ENCODE measurements around the gene HDAC5.
"Not testable (repeated sequence)": the region's sequence is repeated elsewhere in the genome, so short reads cannot be mapped to it uniquely, and the experiment has no call there.

Gene HDAC5

GRCh38 chr17:44108440-44109311 lies 14.8 kb downstream of the HDAC5 start:
- no peak overlapping the region for H3K4me3 Mint-ChIP-seq
- no peaks in the 10 kb centered on the region for H3K9me3 Mint-ChIP-seq (ENCODE audit: low read depth)
- H3K36me3 Mint-ChIP-seq: no peaks in the 10 kb centered on the region
- H3K27ac Mint-ChIP-seq: no peak overlapping the region
- H3K4me1 Mint-ChIP-seq (ENCODE audit: low read depth): peaks cover 20% of the 10 kb centered on the region
- no peaks in the 10 kb centered on the region for H3K27me3 Mint-ChIP-seq

GRCh38 chr17:44106801-44107200 lies 16.6 kb downstream of the HDAC5 start:
- Mint-ChIP-seq H3K27ac (no peak overlapping the region), H3K27me3 (no peaks in the 10 kb centered on the region), H3K4me3 (no peak overlapping the region), H3K4me1 (ENCODE audit: low read depth) (peaks cover 7% of the 10 kb centered on the region), H3K9me3 (ENCODE audit: low read depth) (no peaks in the 10 kb centered on the region), H3K36me3 (peaks cover 2% of the 10 kb centered on the region)

GRCh38 chr17:44105941-44106340 lies 17.5 kb downstream of the HDAC5 start:
- Mint-ChIP-seq H3K27me3 (no peaks in the 10 kb centered on the region), H3K9me3 (ENCODE audit: low read depth) (no peaks in the 10 kb centered on the region), H3K36me3 (peaks cover 2% of the 10 kb centered on the region), H3K4me1 (ENCODE audit: low read depth) (peaks cover 3% of the 10 kb centered on the region), H3K4me3 (no peak overlapping the region), H3K27ac (no peak overlapping the region)

- no peaks in the 10 kb centered on the region for H3K9me3 Mint-ChIP-seq (ENCODE audit: low read depth)
- H3K36me3 Mint-ChIP-seq: peaks cover 2% of the 10 kb centered on the region
- no peaks in the 10 kb centered on the region for H3K27me3 Mint-ChIP-seq
- H3K27ac Mint-ChIP-seq: no peak overlapping the region
- no peak overlapping the region for H3K4me3 Mint-ChIP-seq
- peaks cover 3% of the 10 kb centered on the region for H3K4me1 Mint-ChIP-seq (ENCODE audit: low read depth)
These were observed 18.0 kb downstream of the HDAC5 start for GRCh38 chr17:44105483-44105882.

GRCh38 chr17:44102849-44103622 lies 20.4 kb downstream of the HDAC5 start:
- H3K27ac Mint-ChIP-seq: no peak overlapping the region
- H3K9me3 Mint-ChIP-seq (ENCODE audit: low read depth): no peaks in the 10 kb centered on the region

GRCh38 chr17:44101858-44102257 lies 21.6 kb downstream of the HDAC5 start:
- not testable (repeated sequence) for H3K27ac Mint-ChIP-seq; H3K27me3 Mint-ChIP-seq; H3K36me3 Mint-ChIP-seq; H3K4me1 Mint-ChIP-seq (ENCODE audit: low read depth); H3K4me3 Mint-ChIP-seq; H3K9me3 Mint-ChIP-seq (ENCODE audit: low read depth)

More at GRCh38 chr17:44102849-44103622, 20.4 kb downstream of the HDAC5 start:
- Mint-ChIP-seq H3K4me3 (no peak overlapping the region), H3K4me1 (ENCODE audit: low read depth) (peaks cover 3% of the 10 kb centered on the region), H3K36me3 (peaks cover 2% of the 10 kb centered on the region), H3K27me3 (no peaks in the 10 kb centered on the region)

GRCh38 chr17:44097110-44097958 lies 26.1 kb downstream of the HDAC5 start:
- H3K27ac Mint-ChIP-seq: no peak overlapping the region

GRCh38 chr17:44095647-44096496 lies 27.6 kb downstream of the HDAC5 start:
- H3K36me3 Mint-ChIP-seq: no peaks in the 10 kb centered on the region
- H3K9me3 Mint-ChIP-seq (ENCODE audit: low read depth): no peaks in the 10 kb centered on the region
- no peaks in the 10 kb centered on the region for H3K27me3 Mint-ChIP-seq
- peaks cover 6% of the 10 kb centered on the region for H3K4me1 Mint-ChIP-seq (ENCODE audit: low read depth)
- no peak overlapping the region for H3K27ac Mint-ChIP-seq
- H3K4me3 Mint-ChIP-seq: no peak overlapping the region

More at GRCh38 chr17:44097110-44097958, 26.1 kb downstream of the HDAC5 start:
- Mint-ChIP-seq H3K4me1 (ENCODE audit: low read depth) (peaks cover 6% of the 10 kb centered on the region), H3K27me3 (no peaks in the 10 kb centered on the region), H3K4me3 (no peak overlapping the region), H3K36me3 (no peaks in the 10 kb centered on the region), H3K9me3 (ENCODE audit: low read depth) (no peaks in the 10 kb centered on the region)

- no peak overlapping the region for H3K4me3 Mint-ChIP-seq
- H3K27ac Mint-ChIP-seq: no peak overlapping the region
- peaks cover 6% of the 10 kb centered on the region for H3K4me1 Mint-ChIP-seq (ENCODE audit: low read depth)
- H3K27me3 Mint-ChIP-seq: no peaks in the 10 kb centered on the region
- H3K36me3 Mint-ChIP-seq: no peaks in the 10 kb centered on the region
- no peaks in the 10 kb centered on the region for H3K9me3 Mint-ChIP-seq (ENCODE audit: low read depth)
These were observed 28.1 kb downstream of the HDAC5 start for GRCh38 chr17:44095388-44095646.

- Mint-ChIP-seq H3K36me3 (no peaks in the 10 kb centered on the region), H3K4me3 (no peak overlapping the region), H3K27ac (no peak overlapping the region), H3K4me1 (ENCODE audit: low read depth) (peaks cover 6% of the 10 kb centered on the region), H3K9me3 (ENCODE audit: low read depth) (no peaks in the 10 kb centered on the region), H3K27me3 (no peaks in the 10 kb centered on the region)
These were observed 28.6 kb downstream of the HDAC5 start for GRCh38 chr17:44094701-44095387.

- Mint-ChIP-seq H3K27ac (no peak overlapping the region), H3K9me3 (ENCODE audit: low read depth) (no peaks in the 10 kb centered on the region), H3K36me3 (peaks cover 2% of the 10 kb centered on the region), H3K4me1 (ENCODE audit: low read depth) (peaks cover 9% of the 10 kb centered on the region), H3K4me3 (no peak overlapping the region), H3K27me3 (no peaks in the 10 kb centered on the region)
These were observed 30.1 kb downstream of the HDAC5 start for GRCh38 chr17:44093231-44093900.

GRCh38 chr17:44092051-44092450 lies 31.4 kb downstream of the HDAC5 start:
- H3K4me3 Mint-ChIP-seq: no peak overlapping the region
- peaks cover 15% of the 10 kb centered on the region for H3K4me1 Mint-ChIP-seq (ENCODE audit: low read depth)
- H3K27me3 Mint-ChIP-seq: no peaks in the 10 kb centered on the region
- no peaks in the 10 kb centered on the region for H3K9me3 Mint-ChIP-seq (ENCODE audit: low read depth)
- peaks cover 2% of the 10 kb centered on the region for H3K36me3 Mint-ChIP-seq
- H3K27ac Mint-ChIP-seq: peak overlapping the region; percentile 3

GRCh38 chr17:44091200-44091997 lies 32.0 kb downstream of the HDAC5 start:
- no peaks in the 10 kb centered on the region for H3K27me3 Mint-ChIP-seq
- H3K27ac Mint-ChIP-seq: peak overlapping the region; percentile 3

More at GRCh38 chr17:44091200-44091997, 32.0 kb downstream of the HDAC5 start:
- Mint-ChIP-seq H3K4me1 (ENCODE audit: low read depth) (peaks cover 17% of the 10 kb centered on the region), H3K36me3 (peaks cover 2% of the 10 kb centered on the region), H3K9me3 (ENCODE audit: low read depth) (no peaks in the 10 kb centered on the region), H3K4me3 (no peak overlapping the region)
